Progenitor cell of endocrine pancreas (in vitro differentiated cells): ENCODE measurements around the gene IL27RA. TPM values are rescaled to one million over a fixed set of nuclear protein-coding genes. Genes with fewer than 3 reads are reported as not detected.

Source experiments
- DNase-seq: peaks from one replicate; pipeline ENCODE4 v3.0.0; 2021; ENCODE audit warnings: low spot score; ENCODE audit not compliant: unreplicated experiment
- H3K27ac Mint-ChIP-seq: 2 replicates; pipeline ENCODE4 v1.8.0; 2021; ENCODE audit warnings: mild to moderate bottlenecking, moderate library complexity, mixed read lengths
- H3K27me3 Mint-ChIP-seq: 2 replicates; pipeline ENCODE4 v1.8.0; 2021; ENCODE audit warnings: mixed read lengths
- H3K36me3 Mint-ChIP-seq: 2 replicates; pipeline ENCODE4 v1.8.0; 2022; ENCODE audit warnings: mixed read lengths; ENCODE audit not compliant: insufficient read depth
- H3K4me1 Mint-ChIP-seq: 2 replicates; pipeline ENCODE4 v1.8.0; 2021; ENCODE audit warnings: low read depth, mixed read lengths
- H3K4me3 Mint-ChIP-seq: 2 replicates; pipeline ENCODE4 v1.8.0; 2021; ENCODE audit warnings: low read depth, mild to moderate bottlenecking, moderate library complexity, mixed read lengths
- H3K9me3 Mint-ChIP-seq: 2 replicates; pipeline ENCODE4 v1.8.0; 2021; ENCODE audit warnings: low read depth, mixed read lengths
- total RNA-seq: library from RNA; stranded (reverse); gene quantifications from 2 replicates; pipeline ENCODE4 v1.2.1, GENCODE V29; 2021
- TF ChIP-seq, protein P1 (sequence below): fragments of 200-600 bp; sonication (generic); IDR thresholded peaks from one replicate; pipeline ENCODE4 v1.5.0; 2021; ENCODE audit warnings: antibody characterized with exemption, mild to moderate bottlenecking; ENCODE audit not compliant: unreplicated experiment

The IL27RA gene
- total RNA-seq, 1 donor from 2014 or later: 3.7 TPM

DNA sequence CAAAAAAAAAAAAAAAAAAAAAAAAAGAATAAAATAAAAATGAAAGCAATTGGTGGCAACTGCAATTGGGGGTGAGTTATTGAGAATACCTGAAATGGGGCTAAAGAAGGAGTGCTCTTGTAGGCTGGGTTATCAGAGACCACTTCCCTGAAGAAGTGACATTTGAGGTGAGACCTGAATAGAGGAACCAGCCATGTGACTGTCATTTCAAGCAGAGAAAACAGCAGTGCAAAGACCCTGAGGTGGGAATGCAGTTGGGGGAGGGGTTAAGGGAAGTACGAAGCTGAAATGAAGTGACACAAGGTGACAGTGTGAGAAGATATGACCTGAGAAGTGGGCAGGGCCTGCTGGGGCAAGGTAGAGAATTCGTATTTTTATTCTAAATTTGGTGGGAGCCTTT is 34.6 kb downstream of the IL27RA start:
- Mint-ChIP-seq H3K27me3 (peaks cover 11% of the 10 kb centered on the region), H3K9me3 (no peaks in the 10 kb centered on the region), H3K4me3 (no peak overlapping the region), H3K36me3 (no peaks in the 10 kb centered on the region), H3K27ac (no peak overlapping the region), H3K4me1 (peaks cover 6% of the 10 kb centered on the region)
- no peak for DNase-seq
- TF ChIP-seq, protein P1, sequence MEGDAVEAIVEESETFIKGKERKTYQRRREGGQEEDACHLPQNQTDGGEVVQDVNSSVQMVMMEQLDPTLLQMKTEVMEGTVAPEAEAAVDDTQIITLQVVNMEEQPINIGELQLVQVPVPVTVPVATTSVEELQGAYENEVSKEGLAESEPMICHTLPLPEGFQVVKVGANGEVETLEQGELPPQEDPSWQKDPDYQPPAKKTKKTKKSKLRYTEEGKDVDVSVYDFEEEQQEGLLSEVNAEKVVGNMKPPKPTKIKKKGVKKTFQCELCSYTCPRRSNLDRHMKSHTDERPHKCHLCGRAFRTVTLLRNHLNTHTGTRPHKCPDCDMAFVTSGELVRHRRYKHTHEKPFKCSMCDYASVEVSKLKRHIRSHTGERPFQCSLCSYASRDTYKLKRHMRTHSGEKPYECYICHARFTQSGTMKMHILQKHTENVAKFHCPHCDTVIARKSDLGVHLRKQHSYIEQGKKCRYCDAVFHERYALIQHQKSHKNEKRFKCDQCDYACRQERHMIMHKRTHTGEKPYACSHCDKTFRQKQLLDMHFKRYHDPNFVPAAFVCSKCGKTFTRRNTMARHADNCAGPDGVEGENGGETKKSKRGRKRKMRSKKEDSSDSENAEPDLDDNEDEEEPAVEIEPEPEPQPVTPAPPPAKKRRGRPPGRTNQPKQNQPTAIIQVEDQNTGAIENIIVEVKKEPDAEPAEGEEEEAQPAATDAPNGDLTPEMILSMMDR: no peak

DNA sequence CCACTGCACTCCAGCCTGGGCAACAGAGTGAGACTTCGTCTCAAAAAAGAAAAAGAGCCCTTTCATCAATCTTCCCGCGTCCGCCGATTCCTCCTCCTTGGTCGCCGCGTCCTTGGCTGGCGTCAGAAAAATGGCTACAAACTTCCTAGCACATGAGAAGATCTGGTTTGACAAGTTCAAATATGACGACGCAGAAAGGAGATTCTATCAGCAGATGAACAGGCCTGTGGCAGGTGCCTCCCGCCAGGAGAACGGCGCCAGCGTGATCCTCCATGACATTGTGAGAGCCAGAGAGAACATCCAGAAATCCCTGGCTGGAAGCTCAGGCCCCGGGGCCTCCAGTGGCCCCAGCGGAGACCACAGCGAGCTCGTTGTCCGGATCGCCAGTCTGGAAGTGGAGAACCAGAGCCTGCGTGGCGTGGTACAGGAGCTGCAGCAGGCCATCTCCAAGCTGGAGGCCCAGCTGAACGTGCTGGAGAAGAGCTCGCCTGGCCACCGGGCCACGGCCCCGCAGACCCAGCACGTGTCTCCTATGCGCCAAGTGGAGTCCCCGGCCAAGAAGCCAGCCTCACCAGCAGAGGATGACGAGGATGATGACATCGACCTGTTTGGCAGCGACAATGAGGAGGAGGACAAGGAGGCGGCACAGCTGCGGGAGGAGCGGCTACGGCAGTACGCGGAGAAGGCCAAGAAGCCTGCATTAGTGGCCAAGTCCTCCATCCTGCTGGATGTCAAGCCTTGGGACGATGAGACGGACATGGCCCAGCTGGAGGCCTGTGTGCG is 38.9 kb downstream of the IL27RA start:
- TF ChIP-seq, protein P1: no peak
- Mint-ChIP-seq H3K36me3 (no peaks in the 10 kb centered on the region), H3K4me1 (peaks cover 6% of the 10 kb centered on the region), H3K4me3 (no peak overlapping the region), H3K27me3 (peaks cover 11% of the 10 kb centered on the region), H3K27ac (no peak overlapping the region), H3K9me3 (no peaks in the 10 kb centered on the region)
- DNase-seq: no peak

DNA sequence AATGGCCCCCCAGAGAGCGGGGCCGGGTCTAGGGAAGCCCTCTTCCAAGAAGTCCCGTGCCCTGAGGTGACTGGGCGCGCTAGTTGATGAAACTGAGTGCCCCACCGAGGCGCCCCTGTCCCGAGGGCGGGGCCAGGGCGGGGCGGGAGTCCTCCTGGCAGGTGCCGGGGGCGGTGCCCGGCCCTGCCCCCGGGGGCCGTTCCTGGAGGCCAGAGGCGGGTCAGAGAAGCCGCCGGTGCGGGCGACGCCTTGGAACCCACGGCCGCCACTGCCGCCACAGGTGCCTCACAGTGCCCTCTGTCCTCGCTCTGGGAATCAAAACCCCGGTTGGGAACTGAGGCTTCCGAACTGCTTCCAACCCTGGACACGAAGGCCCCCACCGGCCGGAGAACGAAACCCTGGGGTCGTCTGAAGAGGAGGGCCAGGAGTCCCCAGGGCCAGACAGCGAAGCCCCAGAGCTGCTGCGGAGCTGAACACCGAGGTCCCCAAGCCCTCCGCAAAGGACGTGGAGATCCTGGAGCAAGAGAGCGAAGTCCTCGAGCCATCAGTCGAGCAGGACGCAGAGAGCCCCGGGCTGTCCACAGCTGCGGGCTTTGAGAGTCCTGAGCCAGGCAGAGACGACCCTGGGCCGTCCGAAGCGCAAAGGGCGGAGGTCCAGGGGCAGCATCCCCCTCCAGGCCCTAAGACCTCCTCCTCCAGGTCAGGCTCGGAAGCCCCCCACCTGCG is 41.1 kb downstream of the IL27RA start, which contains the start of gene MISP3:
MISP3 (plus strand) TSS at position 252 of the 726 bp plus-strand sequence. CDS start 524 bp downstream, outside the sequence.
- TF ChIP-seq, protein P1: no peak
- Mint-ChIP-seq H3K9me3 (no peaks in the 10 kb centered on the region), H3K27me3 (peaks cover 11% of the 10 kb centered on the region), H3K4me1 (peaks cover 6% of the 10 kb centered on the region), H3K36me3 (no peaks in the 10 kb centered on the region), H3K4me3 (peak within 1 kb of the TSS; percentile 86), H3K27ac (peak within 1 kb of the TSS; percentile 67)
- no peak for DNase-seq

DNA sequence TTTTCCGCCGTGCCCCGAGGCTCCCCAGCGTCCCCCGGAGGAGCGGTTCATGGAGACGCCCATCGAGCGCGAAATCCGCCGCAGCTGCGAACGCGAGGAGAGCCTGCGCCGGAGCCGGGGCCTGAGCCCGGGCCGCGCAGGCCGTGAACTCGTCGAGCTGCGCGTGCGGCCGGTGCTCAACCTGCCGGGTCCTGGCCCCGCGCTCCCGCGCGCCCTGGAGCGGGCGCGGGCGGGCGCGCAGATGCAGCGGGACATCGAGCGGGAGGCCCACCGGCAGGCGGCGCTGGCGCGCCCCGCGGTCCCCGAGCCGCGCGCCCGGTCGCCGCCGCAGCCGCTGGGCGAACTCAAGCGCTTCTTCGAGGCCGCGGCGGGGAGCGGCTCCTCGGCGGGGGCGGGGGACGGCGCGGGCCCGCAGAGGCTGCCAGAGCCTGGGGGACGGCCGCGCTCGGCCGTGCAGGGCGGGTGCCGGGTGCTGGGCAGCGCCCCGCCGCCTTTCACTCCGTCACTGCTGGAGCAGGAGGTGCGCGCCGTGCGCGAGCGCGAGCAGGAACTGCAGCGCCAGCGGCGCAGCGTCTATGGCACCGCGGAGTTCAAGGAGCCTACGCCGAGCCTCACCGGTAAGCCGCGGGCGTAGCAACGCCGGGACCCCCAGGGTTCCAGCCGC is 41.8 kb downstream of the IL27RA start:
- Mint-ChIP-seq H3K4me3 (peak overlapping the region; percentile 86), H3K4me1 (peaks cover 6% of the 10 kb centered on the region), H3K36me3 (no peaks in the 10 kb centered on the region), H3K27ac (no peak overlapping the region), H3K9me3 (no peaks in the 10 kb centered on the region), H3K27me3 (peaks cover 11% of the 10 kb centered on the region)
- DNase-seq: peak; percentile 64
- TF ChIP-seq, protein P1: peak; percentile 64
